GM12874 (cell line): ENCODE data around the gene ANKMY1.
A peak's percentile ranks its signal among the peaks of the same experiment; 100 is the strongest.

Source experiments
- CTCF ChIP-seq: IDR thresholded peaks from 2 replicates; pipeline ENCODE4 v1.5.1; 2011; ENCODE audit warnings: low read depth, mild to moderate bottlenecking, control low read depth, low read length, moderate library complexity; ENCODE audit not compliant: insufficient read depth

ANKMY1 gene

DNA sequence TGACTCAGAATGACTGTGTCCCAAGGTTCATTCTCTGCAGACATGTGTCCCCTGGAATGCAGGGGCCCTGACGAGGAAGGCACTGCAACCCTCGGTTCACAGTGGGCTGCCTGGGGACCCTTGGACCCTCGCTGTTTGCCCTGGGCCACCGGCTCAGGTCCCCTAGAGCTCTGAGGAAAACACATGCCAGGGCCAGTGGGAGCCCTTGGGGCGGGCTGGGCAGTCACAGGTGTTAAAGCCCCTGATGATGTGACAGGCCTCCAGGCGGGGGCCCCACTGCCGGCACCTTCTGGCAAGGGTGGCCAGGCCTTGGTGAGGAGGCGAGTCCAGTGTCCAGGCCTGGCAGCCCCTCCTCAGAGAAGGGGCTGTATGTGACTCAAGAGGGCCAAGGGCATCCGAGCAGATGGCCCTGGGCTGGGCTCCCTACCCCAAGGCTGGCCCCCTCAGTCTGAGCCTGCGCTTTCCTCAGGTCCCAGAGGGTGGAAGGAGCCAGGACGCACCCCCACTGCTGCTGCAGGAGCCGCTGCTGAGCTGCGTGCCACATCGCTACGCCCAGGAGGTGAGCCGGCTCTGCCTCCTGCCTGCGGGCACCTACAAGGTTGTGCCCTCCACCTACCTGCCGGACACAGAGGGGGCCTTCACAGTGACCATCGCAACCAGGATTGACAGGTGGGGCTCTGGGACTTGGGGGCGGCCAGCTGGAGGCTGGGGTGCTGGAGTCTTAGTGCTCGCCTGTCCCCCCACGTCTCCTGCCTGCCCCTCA, 39.8 kb upstream of the ANKMY1 start:
- no peak for TF ChIP-seq CTCF

DNA sequence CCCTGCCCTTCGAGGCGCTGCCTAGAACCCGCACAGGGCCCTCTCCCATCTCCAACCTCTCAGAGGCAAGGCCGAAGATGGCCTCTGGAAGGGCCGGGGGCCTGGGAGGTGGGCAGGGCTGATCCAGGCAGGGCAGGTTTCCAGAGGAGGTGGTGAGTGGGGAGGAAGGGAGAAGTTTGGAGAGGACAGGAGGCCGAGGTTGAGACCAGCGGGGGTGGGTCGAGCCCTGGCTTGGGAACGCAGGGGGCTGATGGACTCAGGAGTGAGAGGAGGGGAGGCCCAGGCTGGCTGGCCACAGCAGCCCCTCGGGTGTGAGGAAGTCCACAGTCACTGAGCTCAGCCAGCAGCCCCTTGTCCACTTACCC, 39.2 kb upstream of the ANKMY1 start:
- TF ChIP-seq CTCF = no peak

DNA sequence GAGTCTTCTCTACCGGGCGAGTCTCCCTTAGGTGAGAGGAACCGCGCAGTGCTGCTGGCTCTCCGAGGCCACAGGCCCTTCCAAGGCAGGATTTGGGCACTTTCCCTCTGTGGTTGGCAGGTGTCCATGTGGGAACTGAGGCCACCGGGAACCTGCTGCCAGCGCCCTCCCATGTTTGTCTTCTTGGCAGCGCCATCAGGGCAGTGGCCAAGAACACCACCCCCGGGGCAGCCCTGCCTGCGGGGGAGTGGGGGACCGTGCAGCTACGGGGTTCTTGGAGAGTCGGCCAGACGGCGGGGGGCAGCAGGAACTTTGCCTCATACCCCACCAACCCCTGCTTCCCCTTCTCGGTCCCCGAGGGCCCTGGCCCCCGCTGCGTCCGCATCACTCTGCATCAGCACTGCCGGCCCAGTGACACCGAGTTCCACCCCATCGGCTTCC, 38.7 kb upstream of the ANKMY1 start:
- TF ChIP-seq CTCF = no peak

DNA sequence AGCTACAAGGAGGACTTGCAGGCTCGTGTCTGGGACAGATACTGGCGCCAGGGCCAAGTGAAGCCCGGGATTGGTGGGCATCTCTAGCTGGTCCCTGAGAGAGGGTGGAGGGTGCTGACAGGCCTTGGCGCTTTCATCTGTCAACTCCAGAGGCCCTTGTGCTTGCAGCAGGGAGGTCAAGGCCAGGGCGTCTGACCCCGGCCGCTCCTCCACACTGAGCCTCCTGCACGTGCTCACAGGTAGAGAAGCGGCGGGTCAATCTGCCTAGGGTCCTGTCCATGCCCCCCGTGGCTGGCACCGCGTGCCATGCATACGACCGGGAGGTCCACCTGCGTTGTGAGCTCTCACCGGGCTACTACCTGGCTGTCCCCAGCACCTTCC, 38.3 kb upstream of the ANKMY1 start:
- TF ChIP-seq CTCF = no peak

DNA sequence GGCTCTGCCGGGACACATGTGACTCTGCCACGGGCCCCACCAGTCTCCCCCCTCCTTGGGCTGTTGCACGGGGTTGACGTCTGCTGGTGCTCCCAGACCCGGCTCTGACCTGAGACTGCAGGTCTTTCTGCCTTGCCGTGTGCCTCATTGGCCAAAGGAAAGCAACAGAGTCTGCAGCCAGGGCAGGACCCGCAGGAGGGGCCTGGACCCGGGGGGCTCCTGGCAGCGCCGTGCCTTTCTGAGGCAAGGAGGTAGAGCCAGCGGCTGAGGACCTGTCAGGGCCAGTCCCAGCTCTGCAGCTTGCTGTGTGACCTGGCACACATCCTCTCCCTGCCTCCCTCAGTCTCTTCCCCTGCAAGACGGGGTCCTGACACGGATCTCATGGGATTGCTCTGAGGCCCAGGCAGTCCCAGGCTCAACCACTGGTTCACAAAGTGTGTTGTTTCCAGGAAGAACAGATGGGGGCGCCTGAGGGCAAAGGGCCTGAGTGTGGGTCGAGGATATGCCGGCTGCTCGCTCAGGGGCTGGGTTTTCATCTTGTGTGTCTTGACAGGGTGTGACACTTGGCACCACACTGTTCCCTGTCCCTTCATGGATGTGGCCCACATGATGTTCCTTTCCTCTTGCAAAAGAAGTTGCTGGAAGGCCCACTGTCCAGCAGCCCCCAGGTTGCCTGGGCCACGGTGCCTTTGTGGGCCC, 37.7 kb upstream of the ANKMY1 start:
- peak; percentile 43; the same call in 1 of the 2 replicates for TF ChIP-seq CTCF

DNA sequence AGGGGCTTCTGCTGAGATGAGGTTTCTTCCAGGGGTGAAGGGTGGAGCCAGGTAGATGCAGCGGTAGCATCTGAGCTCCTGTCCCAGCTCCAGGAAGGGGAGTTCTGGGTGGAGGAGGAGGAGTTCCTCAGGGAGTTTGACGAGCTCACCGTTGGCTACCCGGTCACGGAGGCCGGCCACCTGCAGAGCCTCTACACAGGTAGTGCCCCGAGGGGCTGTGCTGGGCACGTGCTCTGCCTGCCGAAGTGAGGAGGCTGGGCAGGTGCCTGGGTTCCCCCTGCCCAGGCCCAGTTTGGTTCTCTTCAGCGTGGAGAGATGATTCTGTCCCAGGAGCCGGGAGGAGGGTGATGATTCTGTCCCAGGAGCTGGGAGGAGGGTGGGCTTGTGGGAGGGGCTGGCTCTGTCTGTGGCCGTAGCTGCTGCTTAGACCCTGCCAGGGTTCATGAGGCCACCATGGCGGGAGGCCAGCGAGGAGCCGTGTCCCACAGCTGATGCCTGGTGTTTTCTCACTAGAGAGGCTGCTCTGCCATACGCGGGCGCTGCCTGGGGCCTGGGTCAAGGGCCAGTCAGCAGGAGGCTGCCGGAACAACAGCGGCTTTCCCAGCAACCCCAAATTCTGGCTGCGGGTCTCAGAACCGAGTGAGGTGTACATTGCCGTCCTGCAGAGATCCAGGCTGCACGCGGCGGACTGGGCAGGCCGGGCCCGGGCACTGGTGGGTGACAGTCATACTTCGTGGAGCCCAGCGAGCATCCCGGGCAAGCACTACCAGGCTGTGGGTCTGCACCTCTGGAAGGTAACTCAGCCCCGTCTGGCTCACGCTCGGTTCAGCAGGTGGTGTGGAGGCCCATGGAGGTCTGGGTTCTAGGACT, 37.0 kb upstream of the ANKMY1 start:
- no peak for TF ChIP-seq CTCF

DNA sequence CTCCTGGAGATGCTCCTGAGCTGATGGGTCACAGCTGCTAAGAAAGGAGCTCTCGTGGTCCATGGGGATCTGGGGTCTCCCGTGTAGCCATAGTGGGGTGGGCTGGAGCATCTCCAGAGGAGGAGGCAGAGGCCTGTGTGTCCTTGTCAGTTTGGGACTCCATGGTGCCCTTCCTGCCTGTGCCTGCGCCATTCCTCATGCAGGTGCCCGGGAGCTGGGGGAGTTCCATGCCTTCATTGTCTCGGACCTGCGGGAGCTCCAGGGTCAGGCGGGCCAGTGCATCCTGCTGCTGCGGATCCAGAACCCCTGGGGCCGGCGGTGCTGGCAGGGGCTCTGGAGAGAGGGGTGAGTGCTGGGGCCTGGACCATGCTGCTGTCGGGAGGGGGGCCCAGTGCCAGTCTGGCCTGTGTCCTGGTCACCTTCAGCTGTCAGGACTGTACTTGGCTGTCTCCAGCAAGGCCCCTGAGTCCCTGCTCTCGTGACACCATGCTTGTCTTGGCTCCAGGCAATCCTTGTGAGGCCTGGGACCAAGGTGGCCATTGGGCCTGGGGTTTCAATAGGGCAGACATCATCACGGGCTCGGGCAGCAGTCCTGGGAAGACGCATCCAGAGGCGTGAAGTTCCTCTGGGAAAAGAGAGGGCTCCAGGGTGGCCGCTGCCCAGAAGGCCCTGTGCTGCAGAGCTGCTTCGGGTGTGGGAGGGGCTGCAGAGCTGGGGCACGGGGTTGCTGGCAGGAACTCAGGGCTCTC, 36.1 kb upstream of the ANKMY1 start:
- TF ChIP-seq CTCF = no peak
